NK-92 treated with Interleukin-12 subunit alpha and Interleukin-12 subunit beta, amount 100 ng/mL, for 24 hours (cell line): ENCODE results near the gene TRIM8.

Source experiments
- DNase-seq: peaks from one replicate; lab custom pipeline; 2025; lab: John Stamatoyannopoulos, UW

TRIM8 gene

GRCh38 chr10:102633287-102633686 lies 11.0 kb upstream of the TRIM8 start:
- no peak for DNase-seq

GRCh38 chr10:102633848-102634247 lies 10.4 kb upstream of the TRIM8 start:
- DNase-seq: no peak

GRCh38 chr10:102634686-102635085 lies 9.6 kb upstream of the TRIM8 start:
- DNase-seq: no peak

- DNase-seq: no peak
These were observed 8.9 kb upstream of the TRIM8 start for GRCh38 chr10:102635377-102635776.

- no peak for DNase-seq
These were observed 4.7 kb upstream of the TRIM8 start for GRCh38 chr10:102639537-102639936.

- no peak for DNase-seq
These were observed 2.9 kb upstream of the TRIM8 start for GRCh38 chr10:102641402-102641801.

GRCh38 chr10:102641880-102642735 lies 2.2 kb upstream of the TRIM8 start:
- peak; percentile 98 for DNase-seq

- peak; percentile 62 for DNase-seq
These were observed 1.4 kb upstream of the TRIM8 start for GRCh38 chr10:102642736-102643335.

- peak; percentile 44 for DNase-seq
These were observed 778 bp upstream of the TRIM8 start for GRCh38 chr10:102643336-102644065.

GRCh38 chr10:102644646-102645387 lies 538 bp downstream of the TRIM8 start:
- peak; percentile 80 for DNase-seq

- DNase-seq: no peak
These were observed 1.1 kb downstream of the TRIM8 start for GRCh38 chr10:102645388-102645740.

- peak; percentile 92 for DNase-seq
These were observed 1.7 kb downstream of the TRIM8 start for GRCh38 chr10:102645741-102646609.

- no peak for DNase-seq
These were observed 2.5 kb downstream of the TRIM8 start for GRCh38 chr10:102646610-102647442.

- no peak for DNase-seq
These were observed 3.4 kb downstream of the TRIM8 start for GRCh38 chr10:102647443-102648268.

GRCh38 chr10:102648269-102648888 lies 4.1 kb downstream of the TRIM8 start:
- no peak for DNase-seq

GRCh38 chr10:102648889-102649796 lies 4.9 kb downstream of the TRIM8 start:
- no peak for DNase-seq

- no peak for DNase-seq
These were observed 5.7 kb downstream of the TRIM8 start for GRCh38 chr10:102649797-102650654.
